GM21447 (cell line): Measurements from ENCODE around the gene BLOC1S2.
"Not testable (repeated sequence)": the region's sequence is repeated elsewhere in the genome, so short reads cannot be mapped to it uniquely, and the experiment has no call there.

Source experiments
- ATAC-seq: cut with Tn5 transposase; IDR thresholded peaks from one replicate; pipeline ENCODE4 v1.9.1; 2021; ENCODE audit not compliant: unreplicated experiment

Gene BLOC1S2

DNA sequence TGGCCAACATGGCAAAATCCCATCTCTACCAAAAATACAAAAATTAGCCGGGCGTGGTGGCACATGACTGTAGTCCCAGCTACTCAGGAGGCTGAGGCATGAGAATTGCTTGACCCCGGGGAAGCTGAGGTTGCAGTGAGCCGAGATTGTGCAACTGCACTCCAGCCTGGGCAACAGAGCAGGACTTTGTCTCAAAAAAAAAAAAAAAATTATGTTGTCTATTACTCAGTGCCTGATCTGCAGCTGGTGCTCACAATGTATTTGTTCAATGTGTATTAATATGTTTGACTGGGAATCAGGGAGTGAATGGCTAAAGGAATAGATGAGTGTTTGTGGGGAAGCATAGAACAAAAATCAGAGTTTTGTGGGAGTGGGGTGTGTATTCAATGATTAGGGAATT is 5.8 kb upstream of the BLOC1S2 start:
- ATAC-seq: not testable (repeated sequence)

DNA sequence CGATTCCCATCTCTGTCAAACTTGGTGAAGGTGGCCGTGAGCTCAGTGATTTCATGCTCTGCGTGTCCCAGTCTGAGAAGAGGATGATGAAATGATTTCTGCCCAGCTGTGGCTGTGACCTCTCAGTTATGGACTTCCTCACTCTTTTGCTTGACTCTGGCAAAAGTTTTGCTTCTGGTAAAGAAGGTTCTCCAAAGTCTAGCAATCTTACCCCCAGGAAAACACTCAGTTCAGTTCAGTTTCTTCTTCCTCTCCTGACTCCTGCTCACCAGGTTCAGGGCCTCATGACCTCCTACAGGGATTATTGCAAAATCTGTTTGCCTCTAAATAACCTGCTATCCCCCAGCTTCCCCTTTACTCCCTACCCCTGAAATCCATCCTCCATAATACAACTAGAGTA is 4.9 kb upstream of the BLOC1S2 start:
- no peak for ATAC-seq

- no peak for ATAC-seq
Measured at GRCh38 chr10:100289641-100290040, 3.2 kb upstream of the BLOC1S2 start.

DNA sequence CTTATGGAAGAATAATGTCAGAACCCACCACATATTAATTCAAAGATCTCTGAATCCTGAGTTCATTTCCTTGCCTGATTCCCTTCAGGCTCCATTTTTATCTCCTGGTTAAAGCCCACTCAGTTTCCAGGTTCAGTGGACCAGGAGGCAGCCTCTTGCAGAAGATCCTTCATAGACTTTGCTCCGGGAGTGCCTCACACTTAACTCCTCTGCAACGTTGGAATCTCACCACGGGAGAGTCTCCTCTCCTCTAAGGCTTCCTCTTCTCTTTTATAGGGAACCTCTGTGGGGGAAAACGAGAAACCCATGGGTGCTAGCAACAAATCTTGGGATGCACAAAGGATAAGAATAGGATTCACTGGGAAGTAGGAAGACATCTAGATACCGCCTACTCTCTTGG is 1.7 kb upstream of the BLOC1S2 start:
- ATAC-seq: no peak

DNA sequence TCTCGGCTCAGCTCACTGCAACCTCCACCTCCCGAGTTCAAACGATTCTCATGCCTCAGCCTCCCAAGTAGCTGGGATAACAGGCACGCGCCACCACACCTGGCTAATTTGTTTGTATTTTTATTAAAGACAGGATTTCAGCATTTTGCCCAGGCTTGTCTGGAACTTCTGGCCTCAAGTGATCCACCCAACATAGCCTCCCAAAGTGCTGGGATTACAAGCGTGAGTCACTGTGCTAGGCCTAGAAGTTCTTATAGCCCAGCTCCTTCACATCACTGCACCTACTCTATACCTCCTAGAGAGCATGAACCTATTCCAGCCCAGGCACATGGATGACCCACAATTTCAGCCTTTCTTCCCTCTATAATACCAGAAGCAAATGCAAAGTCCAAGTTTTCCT is 1.3 kb upstream of the BLOC1S2 start:
- no peak for ATAC-seq

DNA sequence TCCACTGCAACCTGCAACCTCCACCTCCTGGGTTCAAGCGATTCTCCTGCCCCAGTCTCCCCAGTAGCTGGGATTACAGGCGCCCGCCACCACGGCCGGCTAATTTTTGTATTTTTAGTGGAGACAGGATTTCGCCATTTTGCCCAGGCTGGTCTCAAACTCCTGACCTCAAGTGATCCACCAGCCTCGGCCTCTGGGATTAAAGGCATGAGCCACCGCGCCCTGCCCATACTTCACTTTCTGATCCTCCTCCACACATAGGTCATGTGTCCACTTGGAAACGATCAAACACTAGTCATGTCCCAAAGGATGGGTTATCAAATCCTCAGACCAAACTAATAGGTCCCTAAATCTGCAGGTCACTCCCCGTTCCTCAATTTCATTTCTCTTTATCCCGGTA is 1.2 kb downstream of the BLOC1S2 start:
- ATAC-seq: not testable (repeated sequence)

GRCh38 chr10:100282907-100283306 is 3.6 kb downstream of the BLOC1S2 start:
- no peak for ATAC-seq

DNA sequence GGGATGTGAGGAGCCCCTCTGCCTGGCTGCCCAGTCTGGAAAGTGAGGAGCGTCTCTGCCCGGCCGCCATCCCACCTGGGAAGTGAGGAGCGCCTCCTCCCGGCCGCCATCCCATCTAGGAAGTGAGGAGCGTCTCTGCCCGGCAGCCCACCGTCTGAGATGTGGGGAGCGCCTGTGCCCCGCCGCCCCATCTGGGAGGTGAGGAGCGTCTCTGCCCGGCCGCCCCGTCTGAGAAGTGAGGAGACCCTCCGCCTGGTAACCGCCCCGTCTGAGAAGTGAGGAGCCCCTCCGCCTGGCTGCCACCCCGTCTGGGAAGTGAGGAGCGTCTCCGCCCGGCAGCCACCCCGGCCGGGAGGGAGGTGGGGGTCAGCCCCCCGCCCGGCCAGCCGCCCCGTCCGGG is 9.5 kb downstream of the BLOC1S2 start:
- not testable (repeated sequence) for ATAC-seq

DNA sequence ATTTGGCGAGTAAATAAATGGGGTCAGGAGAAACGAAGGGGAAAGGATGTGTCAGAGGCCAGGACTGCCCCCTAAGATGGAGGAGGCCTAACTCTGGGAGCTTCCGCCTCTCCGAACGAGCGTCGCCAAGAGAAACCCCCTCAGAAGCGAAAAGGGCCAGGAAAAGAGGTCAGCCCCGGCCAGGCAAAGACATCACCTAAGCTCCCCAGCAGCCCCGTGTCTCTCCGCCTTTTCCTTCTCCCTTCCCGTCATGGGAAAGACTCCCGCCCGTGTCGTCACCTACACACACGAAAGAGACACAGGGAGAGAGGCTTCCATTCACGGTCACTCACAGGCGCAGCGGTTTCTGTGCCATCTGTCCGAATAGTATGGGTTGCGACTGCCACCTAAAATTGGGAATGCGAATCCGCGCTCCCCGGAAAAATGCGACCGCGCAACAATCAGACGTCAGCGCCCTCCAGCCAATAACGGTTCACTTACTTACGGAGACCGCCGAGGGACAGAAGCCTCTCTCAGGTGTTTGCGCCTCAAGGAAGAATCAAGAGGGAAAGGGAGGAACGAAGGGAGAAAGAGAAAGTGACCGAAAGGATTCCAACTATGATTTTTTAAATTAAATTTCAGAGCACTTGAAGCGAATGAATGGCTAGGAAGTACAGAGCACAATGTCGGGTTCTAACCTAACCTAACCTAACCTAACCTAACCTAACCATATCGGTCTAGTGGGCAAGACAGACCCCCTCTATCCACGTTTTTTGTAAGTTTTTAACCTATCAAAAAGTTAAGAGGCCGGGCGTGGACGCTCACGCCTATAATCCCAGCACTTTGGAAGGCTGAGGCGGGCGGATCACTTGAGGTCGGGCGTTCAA is 19.0 kb downstream of the BLOC1S2 start, which contains the start of gene CWF19L1:
CWF19L1 (minus strand) TSS at position 400 of the 866 bp plus-strand sequence; CDS start at position 355, 45 bp downstream.
- ATAC-seq: peak; percentile 87

DNA sequence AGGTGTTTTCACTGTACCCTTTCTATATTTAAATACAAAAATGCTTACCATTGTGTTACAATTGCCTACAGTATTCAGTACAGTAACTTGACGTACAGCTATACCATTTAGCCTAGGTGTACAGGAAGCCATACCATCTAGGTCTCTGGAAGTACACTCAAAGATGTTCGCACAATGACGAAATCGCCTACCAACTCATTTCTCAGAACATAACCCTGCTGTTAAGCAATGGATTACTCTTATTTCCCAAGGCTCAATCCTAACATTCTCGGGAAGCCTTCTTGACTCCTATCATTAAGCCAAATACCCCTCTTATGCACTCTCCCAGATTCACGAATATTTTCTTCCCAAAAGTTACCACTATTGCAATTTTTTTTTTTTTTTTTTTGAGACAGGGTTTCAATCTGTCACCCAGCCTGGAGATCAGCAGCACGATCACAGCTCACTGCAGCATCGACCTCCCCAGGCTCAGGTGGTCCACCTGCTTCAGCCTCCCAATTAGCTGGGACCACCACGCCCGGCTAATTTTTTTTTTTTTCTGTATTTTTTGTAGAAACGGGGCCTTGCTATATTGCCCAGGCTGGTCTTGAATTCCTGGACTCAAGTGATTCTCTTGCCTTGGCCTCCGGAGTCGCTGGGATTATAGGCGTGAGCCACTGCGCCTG is 20.5 kb downstream of the BLOC1S2 start:
- no peak for ATAC-seq

GRCh38 chr10:100254191-100254590 is 32.3 kb downstream of the BLOC1S2 start:
- ATAC-seq: no peak

GRCh38 chr10:100253041-100253440 is 33.4 kb downstream of the BLOC1S2 start:
- no peak for ATAC-seq

DNA sequence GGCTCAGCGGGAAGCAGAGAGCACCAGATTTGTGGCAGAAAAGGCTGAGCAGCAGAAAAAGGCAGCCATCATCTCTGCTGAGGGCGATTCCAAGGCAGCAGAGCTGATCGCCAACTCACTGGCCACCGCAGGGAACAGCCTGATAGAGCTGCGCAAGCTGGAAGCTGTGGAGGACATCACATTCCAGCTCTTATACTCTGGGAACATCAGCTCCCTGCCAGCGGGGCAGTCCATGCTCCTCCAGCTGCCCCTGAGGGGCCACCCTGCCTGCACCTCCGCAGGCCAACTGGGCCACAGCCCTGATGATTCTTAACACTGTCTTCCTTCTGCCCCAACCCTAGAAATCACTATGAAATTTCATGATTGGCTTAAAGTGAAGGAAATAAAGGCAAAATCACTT is 37.7 kb downstream of the BLOC1S2 start:
- ATAC-seq: no peak

GRCh38 chr10:100245484-100246220 is 40.8 kb downstream of the BLOC1S2 start:
- ATAC-seq: no peak

GRCh38 chr10:100239851-100240250 is 46.6 kb downstream of the BLOC1S2 start:
- no peak for ATAC-seq

- no peak for ATAC-seq
Measured at GRCh38 chr10:100238429-100238828, 48.1 kb downstream of the BLOC1S2 start.

- no peak for ATAC-seq
Measured at GRCh38 chr10:100232101-100232500, 54.4 kb downstream of the BLOC1S2 start.

GRCh38 chr10:100229819-100230422 is 56.6 kb downstream of the BLOC1S2 start:
- ATAC-seq: no peak

DNA sequence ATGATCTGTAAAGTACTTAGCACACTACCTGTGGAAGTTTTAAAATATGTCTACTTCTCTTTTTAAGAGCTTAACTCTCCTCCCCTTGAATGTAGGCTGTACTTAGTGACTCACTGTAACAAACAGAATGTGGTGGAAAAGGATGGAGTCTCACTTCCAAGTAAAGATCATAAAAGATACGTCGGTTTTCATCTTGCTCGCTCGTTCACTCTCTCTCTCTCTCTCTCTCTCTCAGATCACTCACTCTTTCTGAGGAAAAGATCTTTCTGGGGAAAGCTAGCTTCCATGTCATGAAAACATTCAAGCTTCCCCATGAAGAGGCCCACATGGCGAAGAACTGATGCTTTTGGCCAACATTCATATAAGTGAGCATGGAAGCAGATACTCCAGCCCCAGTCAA is 62.6 kb downstream of the BLOC1S2 start:
- no peak for ATAC-seq
